DLD1 (cell line): ENCODE data around the gene RAET1G.
"Not testable (repeated sequence)": the region's sequence is repeated elsewhere in the genome, so short reads cannot be mapped to it uniquely, and the experiment has no call there.

Experiments used
- in situ Hi-C: cut with HindIII; loops from 2 replicates; pipeline ENCODE4 v1.10.0; 2017; ENCODE audit warnings: low sequenced_read_pairs

RAET1G gene

DNA sequence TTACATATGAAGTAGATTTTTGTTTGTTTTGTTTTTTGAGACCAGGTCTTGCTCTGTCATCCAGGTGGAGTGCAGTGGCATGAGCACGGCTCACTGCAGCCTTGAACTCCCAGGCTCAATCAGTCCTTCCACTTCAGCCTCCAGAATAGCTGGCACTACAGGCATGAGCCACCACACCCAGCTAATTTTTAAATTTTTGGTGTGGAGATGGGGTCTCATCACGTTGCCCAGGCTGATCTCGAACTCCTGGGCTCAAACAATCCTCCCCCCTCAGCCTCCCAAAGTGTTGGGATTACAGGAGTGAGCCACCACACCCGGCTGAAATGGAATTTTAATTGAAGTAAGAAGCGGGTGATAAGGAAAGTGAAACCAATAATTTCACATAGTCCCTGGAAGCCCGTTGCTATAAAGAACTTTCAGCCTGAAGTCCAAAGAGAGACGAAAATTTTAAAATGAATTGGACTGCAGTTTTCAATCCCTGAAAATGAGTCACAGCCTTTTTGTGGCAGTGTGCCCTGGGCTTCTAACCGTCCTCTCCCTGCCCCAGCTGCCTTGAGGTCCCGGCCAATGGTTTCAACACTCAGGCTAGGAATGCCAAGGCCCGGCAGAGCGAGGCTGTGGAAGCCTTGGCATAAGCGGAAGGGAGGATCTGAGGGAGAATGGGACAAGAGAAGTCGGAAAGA lies 25.8 kb downstream of the RAET1G start:
- in situ Hi-C loops: no loop called here

DNA sequence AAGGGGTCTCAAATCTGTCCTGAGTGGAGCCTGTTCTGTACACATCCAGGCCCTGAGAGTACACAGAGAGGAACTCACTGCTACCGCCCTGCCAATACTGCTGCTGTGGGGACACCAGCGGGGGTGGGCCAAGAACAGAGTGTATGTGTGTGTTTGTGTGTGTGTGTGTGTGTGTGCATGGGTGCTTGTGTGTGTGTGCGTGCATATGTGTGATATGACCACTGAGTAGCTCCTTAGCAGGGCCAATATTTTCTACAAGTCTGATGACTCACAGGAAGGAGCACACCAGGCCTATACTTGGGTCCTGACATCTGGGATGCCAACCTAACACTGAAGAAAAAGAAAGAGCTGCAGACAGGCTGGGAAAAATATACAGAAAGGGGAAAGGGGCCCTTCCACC lies 26.4 kb downstream of the RAET1G start:
- in situ Hi-C loops: no loop called here

GRCh38 chr6:149895833-149896271 lies 27.1 kb downstream of the RAET1G start:
- in situ Hi-C loops: no loop called here

- in situ Hi-C loops: no loop called here
Observed at GRCh38 chr6:149895048-149895590, 27.8 kb downstream of the RAET1G start.

GRCh38 chr6:149891864-149892263 lies 31.1 kb downstream of the RAET1G start:
- in situ Hi-C loops: not testable (repeated sequence)

- in situ Hi-C loops: no loop called here
Observed at GRCh38 chr6:149891259-149891658, 31.7 kb downstream of the RAET1G start.

DNA sequence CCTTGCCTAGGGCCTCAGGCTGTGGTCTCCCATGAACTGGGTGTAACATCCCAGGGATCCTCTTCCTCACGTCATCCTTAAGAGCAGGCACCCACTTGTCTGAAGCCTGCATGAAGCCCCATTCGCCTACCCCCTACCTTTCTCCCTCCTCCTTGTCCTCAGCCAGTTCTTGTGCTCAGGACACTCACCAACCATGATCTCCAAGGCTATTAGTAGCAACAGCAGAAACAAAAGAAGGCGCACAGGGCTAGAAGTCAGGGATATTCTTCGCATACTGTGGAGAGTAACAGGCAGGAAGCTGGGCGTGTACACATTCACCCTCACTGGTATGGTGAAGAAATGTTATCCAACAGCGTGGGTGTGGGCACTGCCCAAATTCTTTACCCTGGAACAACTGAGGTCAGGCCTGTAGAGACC lies 32.3 kb downstream of the RAET1G start:
- in situ Hi-C loops: no loop called here

DNA sequence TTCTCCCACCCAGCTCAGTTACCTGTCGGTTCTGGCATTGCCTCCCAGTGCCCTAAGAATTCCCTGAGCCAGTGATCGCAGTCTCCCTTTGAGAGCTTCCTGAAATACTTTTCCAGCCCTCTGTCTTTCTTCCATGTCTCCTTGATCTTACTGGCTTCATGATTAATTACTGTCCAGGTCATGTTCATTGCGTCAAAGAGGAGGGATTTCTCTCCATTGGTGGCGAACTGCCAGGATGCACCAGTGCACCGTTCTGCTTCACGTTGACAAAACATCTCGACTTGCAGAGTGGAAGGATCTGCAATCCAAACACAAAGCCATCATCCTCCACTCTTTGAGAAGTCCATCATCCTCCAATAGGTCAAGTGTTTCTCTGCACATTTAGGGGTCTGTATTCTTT lies 33.6 kb downstream of the RAET1G start:
- in situ Hi-C loops: no loop called here

- in situ Hi-C loops: no loop called here
Observed at GRCh38 chr6:149888659-149889058, 34.3 kb downstream of the RAET1G start.

DNA sequence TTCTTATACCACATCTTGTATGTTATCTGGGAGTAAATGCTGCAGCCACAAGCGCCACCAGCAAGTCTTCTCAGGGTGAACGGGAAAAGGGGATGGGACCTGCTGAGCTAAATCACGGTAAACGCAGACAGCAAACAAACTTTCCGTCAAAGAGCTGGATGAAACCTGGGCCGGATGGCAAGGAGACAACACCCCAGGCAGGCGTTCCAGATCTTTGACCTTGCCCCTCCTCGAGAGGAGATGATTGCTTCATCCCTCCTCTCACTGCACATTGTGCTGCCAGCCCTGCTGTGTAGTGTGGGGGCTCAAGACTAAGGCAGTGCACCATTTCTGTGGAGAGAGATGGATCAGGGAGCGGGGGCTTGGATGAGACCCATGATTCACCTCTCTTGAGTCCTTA lies 34.8 kb downstream of the RAET1G start:
- in situ Hi-C loops: no loop called here

GRCh38 chr6:149887343-149887742 lies 35.6 kb downstream of the RAET1G start:
- in situ Hi-C loops: no loop called here

GRCh38 chr6:149885888-149886287 lies 37.0 kb downstream of the RAET1G start:
- in situ Hi-C loops: no loop called here

DNA sequence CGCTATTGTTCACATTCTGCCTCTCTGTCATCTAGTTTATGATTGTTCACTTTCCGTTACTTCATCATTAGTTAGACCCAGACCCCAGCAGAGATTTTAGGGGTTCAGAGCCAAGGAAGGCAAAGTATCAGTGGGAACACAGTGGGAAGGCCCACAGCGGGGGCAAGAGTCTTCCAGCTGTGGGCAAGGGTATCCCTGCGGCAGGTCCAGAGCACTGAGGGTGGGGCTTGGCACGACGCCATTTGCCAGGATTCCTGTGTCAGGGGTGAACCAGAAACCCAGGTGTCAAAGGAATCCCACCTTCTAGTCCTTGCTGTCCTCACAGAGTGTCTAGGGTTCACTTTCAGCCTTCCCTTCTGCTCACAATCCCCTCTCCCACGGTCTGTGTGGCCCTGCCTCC lies 38.3 kb downstream of the RAET1G start:
- in situ Hi-C loops: no loop called here

GRCh38 chr6:149884215-149884614 lies 38.7 kb downstream of the RAET1G start:
- in situ Hi-C loops: no loop called here

DNA sequence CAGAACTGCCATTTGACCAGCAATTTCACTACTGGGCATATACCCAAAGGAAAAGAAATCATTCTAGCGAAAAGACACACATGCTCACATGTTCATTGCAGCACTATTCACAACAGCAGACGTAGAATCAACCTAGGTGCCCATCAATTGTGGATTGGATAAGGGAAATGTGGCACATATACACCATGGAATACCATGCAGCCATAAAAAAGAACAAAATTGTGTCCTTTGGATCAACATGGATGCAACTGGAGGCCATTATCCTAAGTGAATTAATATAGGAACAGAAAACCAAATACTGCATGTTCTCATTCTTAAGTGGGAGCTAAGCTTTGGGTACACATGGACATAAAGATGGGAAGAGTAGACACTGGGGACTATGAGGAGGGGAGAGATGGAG lies 41.1 kb downstream of the RAET1G start:
- in situ Hi-C loops: no loop called here

DNA sequence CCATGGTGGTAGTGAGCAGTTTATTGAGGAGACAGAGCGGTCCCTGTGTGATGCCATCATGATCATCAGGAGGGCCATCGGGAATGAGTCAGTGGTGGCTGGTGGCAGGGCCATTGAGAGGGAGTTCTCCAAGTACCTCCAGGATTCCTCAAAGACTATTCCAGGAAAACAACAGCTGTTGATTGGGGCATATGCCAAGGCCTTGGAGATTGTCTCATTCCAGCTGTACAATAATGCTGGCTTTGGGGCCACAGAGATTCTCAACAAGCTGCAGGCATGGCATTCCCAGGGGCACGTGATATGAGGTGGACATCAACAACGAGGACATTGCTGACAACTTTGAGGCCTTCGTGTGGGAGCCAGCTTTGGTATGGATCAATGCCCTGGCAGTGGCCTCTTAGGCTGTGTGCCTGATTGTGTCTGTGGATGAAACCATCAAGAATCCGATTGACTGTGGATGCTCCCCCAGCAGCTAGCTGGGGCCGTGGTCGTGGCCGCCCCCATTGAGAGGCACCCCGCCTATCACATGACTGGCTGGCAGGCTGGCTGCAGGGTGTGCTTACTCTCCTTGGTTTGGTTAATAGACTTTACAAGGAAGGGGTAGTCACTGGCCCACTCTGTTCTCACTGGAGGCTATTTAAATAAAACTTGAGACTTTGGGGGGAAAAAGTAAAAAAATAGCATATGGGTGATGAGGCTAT lies 41.7 kb downstream of the RAET1G start:
- in situ Hi-C loops: no loop called here

GRCh38 chr6:149877659-149878058 lies 45.3 kb downstream of the RAET1G start:
- in situ Hi-C loops: no loop called here

GRCh38 chr6:149876241-149876933 lies 46.5 kb downstream of the RAET1G start:
- in situ Hi-C loops: no loop called here

- in situ Hi-C loops: no loop called here
Observed at GRCh38 chr6:149872233-149872632, 50.7 kb downstream of the RAET1G start.

GRCh38 chr6:149871182-149871581 lies 51.7 kb downstream of the RAET1G start:
- in situ Hi-C loops: no loop called here

DNA sequence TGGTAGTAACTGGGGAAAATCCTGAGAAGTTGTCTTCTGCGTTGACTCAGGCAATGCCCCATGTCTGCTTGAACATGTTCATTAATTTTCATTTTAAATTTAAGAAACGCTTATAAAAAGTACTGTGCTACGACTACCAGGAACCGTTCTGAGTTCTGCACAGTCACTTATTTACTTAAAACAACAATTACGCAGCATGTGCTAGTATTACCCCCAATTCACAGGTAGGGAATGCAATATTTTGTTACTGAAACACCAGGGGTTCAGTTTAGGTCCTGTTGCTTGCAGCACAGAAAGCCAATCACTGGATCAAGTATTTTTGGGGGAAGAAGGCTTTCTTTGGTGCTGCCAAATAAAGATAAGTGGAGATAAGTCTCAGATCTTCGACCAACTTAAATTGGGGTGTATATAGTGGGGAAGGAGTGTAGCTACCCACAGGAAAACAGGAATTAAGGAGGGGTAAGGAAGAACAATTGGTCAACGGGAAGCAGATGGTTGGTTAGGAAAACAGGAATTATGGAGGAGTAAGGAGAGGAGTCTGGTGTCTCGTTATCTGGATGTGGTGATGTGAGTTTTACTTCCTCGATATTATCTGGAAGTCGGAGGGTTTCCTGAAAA lies 53.5 kb downstream of the RAET1G start:
- in situ Hi-C loops: no loop called here
